SIG-M5 (cell line): ENCODE measurements around the gene MIPOL1.

Experiments used
- DNase-seq: peaks from one replicate; lab custom pipeline; 2025; lab: John Stamatoyannopoulos, UW

Gene MIPOL1

GRCh38 chr14:37399517-37399916 is 201.8 kb downstream of the MIPOL1 start:
- DNase-seq = no peak

GRCh38 chr14:37401093-37401492 is 203.4 kb downstream of the MIPOL1 start:
- DNase-seq = no peak

- no peak for DNase-seq
These were observed 205.9 kb downstream of the MIPOL1 start for GRCh38 chr14:37403626-37404025.

- no peak for DNase-seq
These were observed 208.4 kb downstream of the MIPOL1 start for GRCh38 chr14:37406095-37406494.

GRCh38 chr14:37411079-37411735 is 213.5 kb downstream of the MIPOL1 start:
- no peak for DNase-seq

GRCh38 chr14:37413050-37413449 is 215.3 kb downstream of the MIPOL1 start:
- no peak for DNase-seq

- DNase-seq = no peak
These were observed 215.8 kb downstream of the MIPOL1 start for GRCh38 chr14:37413504-37414003.

GRCh38 chr14:37416264-37416663 is 218.5 kb downstream of the MIPOL1 start:
- no peak for DNase-seq

- no peak for DNase-seq
These were observed 219.4 kb downstream of the MIPOL1 start for GRCh38 chr14:37417151-37417550.

GRCh38 chr14:37417833-37418232 is 220.1 kb downstream of the MIPOL1 start:
- DNase-seq = no peak

- no peak for DNase-seq
These were observed 222.9 kb downstream of the MIPOL1 start for GRCh38 chr14:37420622-37421021.

- DNase-seq = no peak
These were observed 224.6 kb downstream of the MIPOL1 start for GRCh38 chr14:37422319-37422718.

- no peak for DNase-seq
These were observed 225.0 kb downstream of the MIPOL1 start for GRCh38 chr14:37422748-37423147.

GRCh38 chr14:37428954-37429353 is 231.2 kb downstream of the MIPOL1 start:
- DNase-seq = no peak

- no peak for DNase-seq
These were observed 231.9 kb downstream of the MIPOL1 start for GRCh38 chr14:37429618-37430017.

- DNase-seq = no peak
These were observed 237.1 kb downstream of the MIPOL1 start for GRCh38 chr14:37434867-37435266.

- no peak for DNase-seq
These were observed 238.8 kb downstream of the MIPOL1 start for GRCh38 chr14:37436519-37436918.

GRCh38 chr14:37437490-37437889 is 239.8 kb downstream of the MIPOL1 start:
- no peak for DNase-seq

- no peak for DNase-seq
These were observed 240.7 kb downstream of the MIPOL1 start for GRCh38 chr14:37438444-37438843.

GRCh38 chr14:37443461-37443860 is 245.7 kb downstream of the MIPOL1 start:
- DNase-seq = no peak

- no peak for DNase-seq
These were observed 250.2 kb downstream of the MIPOL1 start for GRCh38 chr14:37447883-37448391.

- DNase-seq = no peak
These were observed 254.6 kb downstream of the MIPOL1 start for GRCh38 chr14:37452323-37452722.

- DNase-seq = no peak
These were observed 256.2 kb downstream of the MIPOL1 start for GRCh38 chr14:37453985-37454384.

- no peak for DNase-seq
These were observed 259.6 kb downstream of the MIPOL1 start for GRCh38 chr14:37457334-37457733.
